ENCODE measurements around the gene LHFPL6.

DNA sequence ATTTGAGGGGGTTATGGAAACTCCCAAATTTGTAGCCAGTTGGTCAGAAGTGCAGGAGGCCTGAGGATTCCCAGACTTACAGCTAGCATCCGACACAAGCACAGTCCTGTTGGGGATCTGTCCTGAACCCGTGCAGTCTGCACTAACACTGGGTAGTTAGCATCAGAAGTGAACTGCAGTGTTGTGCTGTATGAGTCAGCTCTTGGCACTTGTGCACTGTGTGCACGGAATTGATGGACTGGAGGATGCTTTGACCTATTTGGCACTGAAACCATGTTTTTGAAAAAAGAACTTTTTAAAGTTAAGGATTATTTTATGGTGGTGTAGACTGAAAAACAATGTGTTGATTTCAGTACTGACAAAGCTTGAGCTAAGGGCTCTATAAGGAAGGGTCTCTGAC is 285.7 kb downstream of the LHFPL6 start:
- TF ChIP-seq CTCF (IDR thresholded peaks at IDR 0.05; ENCODE audit: low read length) (no peak), EZH2 (IDR thresholded peaks at IDR 0.05; ENCODE audit: borderline replicate concordance, low read length) (no peak)

Measured in OCI-LY1 (cell line).